ENCODE results near the gene AFM. TPM values are rescaled to one million over a fixed set of nuclear protein-coding genes. Genes with fewer than 3 reads are reported as not detected.
A peak's percentile ranks its signal among the peaks of the same experiment; 100 is the strongest.

Gene AFM
- total RNA-seq = not detected

- intact Hi-C loops (cut with DNase I) = no loop called here
- no peaks in the 10 kb centered on the region for H3K36me3 ChIP-seq
- TF ChIP-seq CTCF (IDR thresholded peaks at IDR 0.05) = no peak
Measured at GRCh38 chr4:73481358-73481757, at the start of gene AFM. Gene AFM (plus strand): TSS chr4:73481745. CDS start chr4:73481776, 31 bp downstream.

GRCh38 chr4:73431813-73432168, 49.8 kb upstream of the AFM start:
- Histone ChIP-seq H3K4me3 (no peak overlapping the region), H3K27me3 (no peaks in the 10 kb centered on the region), H3K9me3 (no peaks in the 10 kb centered on the region), H3K4me1 (no peaks in the 10 kb centered on the region), H3K27ac (no peak overlapping the region), H3K36me3 (no peaks in the 10 kb centered on the region)
- intact Hi-C loops (cut with DNase I) = no loop called here
- no peak for TF ChIP-seq CTCF (IDR thresholded peaks at IDR 0.05)
- no peak for DNase-seq (ENCODE audit: low spot score in 2 of 2)

More at GRCh38 chr4:73481358-73481757, at the start of gene AFM:
- no peak for DNase-seq (ENCODE audit: low spot score in 2 of 2)
- no peaks in the 10 kb centered on the region for H3K9me3 ChIP-seq
- H3K27me3 ChIP-seq = no peaks in the 10 kb centered on the region
- H3K4me3 ChIP-seq = no peak within 1 kb of the TSS
- no peaks in the 10 kb centered on the region for H3K4me1 ChIP-seq
- no peak within 1 kb of the TSS for H3K27ac ChIP-seq

- Histone ChIP-seq H3K27ac (no peak overlapping the region), H3K4me1 (no peaks in the 10 kb centered on the region)
- DNase-seq (ENCODE audit: low spot score in 2 of 2) = no peak
Measured at GRCh38 chr4:73432169-73433000, 49.2 kb upstream of the AFM start.

GRCh38 chr4:73433140-73433539, 48.4 kb upstream of the AFM start:
- intact Hi-C loops (cut with DNase I) = no loop called here
- H3K4me1 ChIP-seq = no peaks in the 10 kb centered on the region
- no peaks in the 10 kb centered on the region for H3K9me3 ChIP-seq
- DNase-seq (ENCODE audit: low spot score in 2 of 2) = no peak
- no peak for TF ChIP-seq CTCF (IDR thresholded peaks at IDR 0.05)
- H3K36me3 ChIP-seq = no peaks in the 10 kb centered on the region
- no peak overlapping the region for H3K4me3 ChIP-seq
- H3K27me3 ChIP-seq = no peaks in the 10 kb centered on the region
- no peak overlapping the region for H3K27ac ChIP-seq

More at GRCh38 chr4:73432169-73433000, 49.2 kb upstream of the AFM start:
- TF ChIP-seq CTCF (IDR thresholded peaks at IDR 0.05) = no peak
- intact Hi-C loops (cut with DNase I) = no loop called here
- Histone ChIP-seq H3K36me3 (no peaks in the 10 kb centered on the region), H3K9me3 (no peaks in the 10 kb centered on the region), H3K4me3 (no peak overlapping the region), H3K27me3 (no peaks in the 10 kb centered on the region)

- no peak overlapping the region for H3K27ac ChIP-seq
- peak in 2 of 3 experiments; percentile 16 to 32 for TF ChIP-seq CTCF (IDR thresholded peaks at IDR 0.05)
Measured at GRCh38 chr4:73434311-73434710, 47.2 kb upstream of the AFM start.

More at GRCh38 chr4:73434311-73434710, 47.2 kb upstream of the AFM start:
- Histone ChIP-seq H3K4me3 (no peak overlapping the region), H3K4me1 (no peaks in the 10 kb centered on the region), H3K36me3 (no peaks in the 10 kb centered on the region), H3K9me3 (no peaks in the 10 kb centered on the region), H3K27me3 (no peaks in the 10 kb centered on the region)
- intact Hi-C loops (cut with DNase I) = no loop called here
- DNase-seq (ENCODE audit: low spot score in 2 of 2) = no peak

All from ascending aorta (tissue), 2 donors.